Stimulated activated CD4-positive, alpha-beta T cell treated with anti-CD3 and anti-CD28 coated beads, TNF-alpha, amount 100 ng/mL, for 4 hours (primary cell): Measurements from ENCODE around the gene GTF2B.
"Not testable (repeated sequence)": the region's sequence is repeated elsewhere in the genome, so short reads cannot be mapped to it uniquely, and the experiment has no call there.

Experiments
- DNase-seq, 3 experiments: peaks; one replicate each; pipeline ENCODE4 v3.0.0-alpha.2; 2020; ENCODE audit warnings: low read depth in 3 of 3

Gene GTF2B

DNA sequence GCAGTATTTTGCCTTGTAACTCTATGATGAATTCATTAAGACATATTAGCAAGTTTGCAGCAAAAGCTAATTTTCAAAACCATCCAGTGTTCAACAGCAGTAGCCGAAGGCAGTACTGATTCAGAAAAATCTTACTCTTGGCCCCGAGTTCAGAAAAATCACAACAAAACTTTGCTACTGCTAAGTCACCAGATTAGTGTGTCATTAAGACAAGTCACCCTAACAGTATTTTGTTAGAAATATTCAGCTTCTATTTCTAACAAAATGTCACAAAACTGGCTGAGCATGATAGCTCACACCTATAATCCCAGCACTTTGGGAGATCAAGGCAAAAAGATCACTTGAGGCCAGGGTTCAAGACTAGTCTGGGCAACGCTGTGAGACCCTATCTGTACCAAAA is 8.2 kb downstream of the GTF2B start:
- no peak for DNase-seq

GRCh38 chr1:88880717-88881116 is 10.7 kb downstream of the GTF2B start:
- not testable (repeated sequence) for DNase-seq

- DNase-seq: no peak
These were observed 12.6 kb downstream of the GTF2B start for GRCh38 chr1:88878731-88879130.

DNA sequence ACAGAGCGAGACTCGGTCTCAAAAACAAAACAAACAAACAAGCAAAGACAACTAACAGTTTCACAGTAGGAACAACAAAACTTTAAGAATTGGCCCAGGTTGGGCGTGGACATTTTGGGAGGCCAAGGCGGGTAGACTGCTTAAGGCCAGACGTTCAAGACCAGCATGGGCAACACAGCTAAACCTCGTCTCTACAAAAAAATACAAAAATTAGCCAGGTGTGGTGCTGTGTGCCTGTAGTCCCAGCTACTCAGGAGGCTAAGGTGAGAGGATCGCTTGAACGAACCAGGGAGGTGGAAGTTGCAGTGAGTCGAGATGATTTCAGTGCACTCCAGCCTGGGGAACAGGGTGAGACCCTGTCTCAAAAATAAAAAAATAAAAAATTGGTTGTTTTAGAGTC is 13.5 kb downstream of the GTF2B start:
- DNase-seq: no peak

- DNase-seq: no peak
These were observed 14.0 kb downstream of the GTF2B start for GRCh38 chr1:88877382-88877825.

- no peak for DNase-seq
These were observed 14.6 kb downstream of the GTF2B start for GRCh38 chr1:88876573-88877365.

DNA sequence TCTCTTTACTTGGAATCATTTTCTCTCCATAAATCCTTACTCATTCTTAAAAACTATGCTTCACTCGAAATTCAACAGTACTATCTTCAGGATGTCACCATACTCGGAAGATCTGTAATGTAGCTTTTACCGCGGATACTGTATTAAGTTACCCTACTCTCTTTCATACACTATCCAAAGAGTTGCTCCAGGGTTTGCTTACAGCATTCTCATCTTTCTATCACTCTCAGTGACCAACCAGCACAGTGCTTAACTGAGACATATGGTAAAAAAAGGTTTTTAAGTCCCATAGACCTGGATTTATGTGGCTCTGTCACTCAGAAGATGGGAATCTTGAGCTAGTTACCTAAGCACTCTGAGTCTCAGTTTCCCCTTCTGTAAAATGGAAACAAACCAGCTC is 15.8 kb downstream of the GTF2B start:
- no peak for DNase-seq

- DNase-seq: no peak
These were observed 17.5 kb downstream of the GTF2B start for GRCh38 chr1:88873737-88874349.

- DNase-seq: not testable (repeated sequence)
These were observed 21.7 kb downstream of the GTF2B start for GRCh38 chr1:88869644-88870043.

DNA sequence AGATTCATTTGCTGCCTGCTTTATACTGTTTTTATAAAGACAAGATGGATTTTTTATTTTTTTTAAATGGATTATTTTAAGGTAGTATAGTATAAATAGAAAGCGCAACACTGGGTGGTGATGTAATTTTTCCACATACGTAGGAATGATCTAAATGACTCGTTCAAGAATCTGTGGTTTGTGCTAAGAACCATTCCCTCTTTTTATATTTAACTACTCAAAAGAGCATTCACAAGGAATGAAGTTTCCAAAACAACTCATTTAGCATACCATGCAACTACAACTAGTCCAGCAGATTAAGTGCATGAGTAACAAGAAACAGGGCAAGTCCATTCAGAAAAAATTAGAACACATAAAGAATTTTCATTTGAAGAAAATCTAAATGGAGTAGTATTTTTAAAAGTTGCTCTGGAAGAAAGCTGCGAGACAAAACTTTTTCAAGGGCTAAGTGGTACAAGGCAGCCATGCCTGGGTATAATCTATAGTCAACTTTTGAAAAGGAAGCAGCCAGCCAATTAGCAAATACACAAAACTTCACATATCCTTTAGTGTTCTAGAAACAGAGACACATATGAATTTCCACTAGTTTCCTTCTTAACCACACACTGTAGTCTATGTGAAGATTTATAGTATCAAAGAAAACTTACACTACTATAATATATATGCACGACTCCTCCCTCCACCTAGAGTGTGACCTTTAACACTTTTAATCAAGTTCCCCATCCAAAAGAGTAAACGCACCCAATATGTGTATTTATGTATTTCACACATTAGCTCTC is 23.4 kb downstream of the GTF2B start:
- DNase-seq: no peak

GRCh38 chr1:88851303-88852063 is 39.9 kb downstream of the GTF2B start:
- DNase-seq: no peak

GRCh38 chr1:88847643-88848042 is 43.7 kb downstream of the GTF2B start:
- DNase-seq: no peak

DNA sequence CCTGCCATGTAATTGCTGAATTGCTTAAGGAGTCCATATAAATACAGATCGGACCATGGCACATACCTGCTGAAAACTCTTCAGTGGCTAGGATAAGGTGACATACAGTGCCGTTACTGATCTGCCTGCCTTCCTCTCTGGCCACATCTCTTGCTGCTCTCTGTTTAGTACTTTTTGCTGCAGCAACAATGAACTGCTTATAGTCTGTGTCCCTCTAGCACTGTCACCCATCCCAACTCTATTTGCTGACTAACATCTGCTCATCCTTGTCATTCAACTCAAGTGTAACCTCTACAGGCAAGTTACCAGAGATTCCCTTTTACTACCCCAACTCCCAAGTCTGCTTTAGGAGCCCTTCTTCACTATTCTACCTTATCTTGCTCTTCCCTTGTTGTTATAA is 65.6 kb downstream of the GTF2B start:
- DNase-seq: no peak

- not testable (repeated sequence) for DNase-seq
These were observed 71.7 kb downstream of the GTF2B start for GRCh38 chr1:88819642-88820041.

- DNase-seq: no peak
These were observed 77.9 kb downstream of the GTF2B start for GRCh38 chr1:88813471-88813870.

- DNase-seq: no peak
These were observed 79.0 kb downstream of the GTF2B start for GRCh38 chr1:88812366-88812765.

DNA sequence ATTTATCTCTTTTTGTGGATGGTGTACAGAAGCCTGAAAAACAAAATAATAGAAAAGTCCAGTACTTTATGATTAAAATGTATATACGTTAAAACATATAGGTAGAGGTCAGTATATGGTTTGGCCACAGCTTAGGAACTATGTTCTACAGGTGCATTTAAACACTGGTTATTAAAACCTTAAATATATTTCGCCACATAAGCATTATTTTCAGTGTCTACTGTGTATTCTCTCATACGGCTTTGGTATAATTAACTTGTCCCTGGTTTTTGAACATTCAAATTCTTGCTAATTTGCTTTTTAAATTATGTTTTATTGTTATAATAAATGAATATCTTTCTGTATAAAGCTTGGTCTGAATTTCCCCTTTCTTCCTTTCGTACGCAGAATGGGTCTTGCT is 87.9 kb downstream of the GTF2B start:
- no peak for DNase-seq

- no peak for DNase-seq
These were observed 88.4 kb downstream of the GTF2B start for GRCh38 chr1:88802950-88803349.
